Left forelimb (tissue), 1 donor: ENCODE results near the gene MOCS1.
A peak's percentile ranks its signal among the peaks of the same experiment; 100 is the strongest.

ENCODE experiments used
- DNase-seq: peaks from one replicate; pipeline ENCODE4 v3.0.0-alpha.2; 2018; ENCODE audit warnings: low spot score

Gene MOCS1

DNA sequence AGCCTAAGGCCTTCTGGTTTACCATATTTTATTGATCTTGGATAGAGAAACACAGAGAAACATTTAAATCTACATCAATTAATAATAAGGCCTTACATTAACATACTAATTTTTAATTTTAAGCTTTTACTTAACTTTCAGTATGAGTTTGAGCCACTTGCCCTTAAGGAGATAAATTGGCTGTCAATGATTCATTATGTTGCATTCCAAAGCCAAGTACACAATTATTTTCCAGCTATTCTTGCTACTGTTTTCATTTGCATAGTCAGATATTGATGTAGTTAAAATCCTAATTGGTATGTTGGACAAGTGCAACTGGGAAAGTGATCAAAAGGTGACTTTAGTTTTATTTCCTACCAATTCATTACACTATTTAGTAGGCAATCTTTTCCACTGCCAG lies 58.2 kb downstream of the MOCS1 start:
- no peak for DNase-seq

GRCh38 chr6:39873439-39873838 lies 60.8 kb downstream of the MOCS1 start:
- no peak for DNase-seq

- peak; percentile 34 for DNase-seq
These were observed 63.3 kb downstream of the MOCS1 start for GRCh38 chr6:39870950-39871349.

GRCh38 chr6:39867592-39867991 lies 66.7 kb downstream of the MOCS1 start:
- no peak for DNase-seq

GRCh38 chr6:39865011-39865888 lies 69.0 kb downstream of the MOCS1 start:
- no peak for DNase-seq

DNA sequence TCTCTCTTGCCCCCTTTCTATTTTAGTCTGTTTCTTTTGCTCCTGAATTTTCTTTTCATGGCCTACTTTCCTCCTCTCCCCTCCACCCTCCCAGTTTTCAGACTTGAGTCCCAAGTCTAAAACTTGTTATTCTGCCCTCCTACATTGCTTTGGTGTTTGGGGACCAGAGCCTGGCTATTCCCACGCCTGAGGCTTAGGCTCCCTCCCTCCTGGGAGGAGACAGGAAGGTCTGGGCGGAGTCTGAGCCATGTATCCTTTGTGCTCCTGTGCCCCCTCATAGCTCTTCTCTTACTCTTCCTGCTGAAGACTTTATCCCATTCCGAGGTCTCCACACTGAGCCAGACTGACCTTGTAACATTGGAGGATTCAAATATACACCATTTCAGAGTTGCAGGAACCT lies 72.6 kb downstream of the MOCS1 start:
- DNase-seq, result no peak

DNA sequence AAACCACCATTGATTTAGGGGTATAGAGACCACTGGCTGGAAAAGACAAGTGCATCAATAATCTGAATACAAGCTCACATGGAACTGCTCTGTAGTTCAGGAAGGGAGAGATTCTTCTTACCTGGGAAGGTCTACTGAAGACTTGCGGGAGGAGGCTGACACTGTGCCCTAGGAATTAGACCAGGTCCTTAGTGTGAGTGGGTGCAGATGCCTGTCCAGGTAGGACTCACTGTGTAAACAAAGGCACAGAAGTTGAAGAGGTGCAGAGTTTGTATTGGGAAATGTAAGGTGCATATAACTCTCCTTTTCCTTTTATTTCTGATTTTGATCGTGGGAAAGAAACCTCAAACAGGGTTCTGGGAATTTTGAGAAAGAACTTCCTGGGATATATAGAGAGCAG lies 75.2 kb downstream of the MOCS1 start:
- no peak for DNase-seq

GRCh38 chr6:39855356-39855995 lies 78.8 kb downstream of the MOCS1 start:
- DNase-seq, result no peak
